Fibroblast of lung (primary cell): ENCODE measurements around the gene KRT8.

ENCODE experiments used
- EZH2 ChIP-seq: IDR thresholded peaks from 2 replicates; pipeline ENCODE4 v1.5.1; 2012; ENCODE audit warnings: low read length, control low read depth, mild to moderate bottlenecking; ENCODE audit errors: missing control alignments
- TF ChIP-seq, protein P1 (sequence below), 2 donors: IDR thresholded peaks in 1 of 2; conservative IDR thresholded peaks in 1 of 2; 1 replicate in 1 of 2; 2 replicates in 1 of 2; pipeline ENCODE4 v1.5.1; 2011 to 2012; ENCODE audit warnings: low read length in 2 of 2, control low read depth in 1 of 2, inconsistent platforms in 1 of 2, low read depth in 1 of 2, mild to moderate bottlenecking in 1 of 2

DNA sequence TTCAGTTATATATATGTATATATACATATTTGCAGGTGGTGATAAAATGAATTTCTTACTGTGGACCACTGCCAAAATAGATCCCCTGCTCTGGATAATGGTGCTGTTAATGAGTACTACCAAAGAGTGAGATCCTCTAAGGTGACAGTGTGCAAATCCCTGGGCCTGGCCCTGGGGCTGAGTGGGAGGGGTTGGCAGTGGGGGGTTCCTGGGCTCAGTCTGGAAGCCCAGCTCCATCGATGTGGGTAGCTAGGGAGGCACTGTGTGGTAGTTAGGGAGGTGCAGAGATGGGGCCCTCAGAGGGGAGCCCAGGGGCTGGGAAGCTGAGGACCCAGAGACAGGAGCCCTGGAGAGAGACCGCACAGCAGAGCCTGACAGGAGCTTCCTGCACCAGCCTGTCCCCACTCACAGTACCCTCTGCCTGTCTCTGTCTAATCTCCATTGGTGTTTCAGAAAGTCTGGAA lies 9.1 kb downstream of the KRT8 start:
- TF ChIP-seq, protein P1, sequence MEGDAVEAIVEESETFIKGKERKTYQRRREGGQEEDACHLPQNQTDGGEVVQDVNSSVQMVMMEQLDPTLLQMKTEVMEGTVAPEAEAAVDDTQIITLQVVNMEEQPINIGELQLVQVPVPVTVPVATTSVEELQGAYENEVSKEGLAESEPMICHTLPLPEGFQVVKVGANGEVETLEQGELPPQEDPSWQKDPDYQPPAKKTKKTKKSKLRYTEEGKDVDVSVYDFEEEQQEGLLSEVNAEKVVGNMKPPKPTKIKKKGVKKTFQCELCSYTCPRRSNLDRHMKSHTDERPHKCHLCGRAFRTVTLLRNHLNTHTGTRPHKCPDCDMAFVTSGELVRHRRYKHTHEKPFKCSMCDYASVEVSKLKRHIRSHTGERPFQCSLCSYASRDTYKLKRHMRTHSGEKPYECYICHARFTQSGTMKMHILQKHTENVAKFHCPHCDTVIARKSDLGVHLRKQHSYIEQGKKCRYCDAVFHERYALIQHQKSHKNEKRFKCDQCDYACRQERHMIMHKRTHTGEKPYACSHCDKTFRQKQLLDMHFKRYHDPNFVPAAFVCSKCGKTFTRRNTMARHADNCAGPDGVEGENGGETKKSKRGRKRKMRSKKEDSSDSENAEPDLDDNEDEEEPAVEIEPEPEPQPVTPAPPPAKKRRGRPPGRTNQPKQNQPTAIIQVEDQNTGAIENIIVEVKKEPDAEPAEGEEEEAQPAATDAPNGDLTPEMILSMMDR (conservative IDR thresholded peaks at IDR 0.05 in 1 of 2, IDR thresholded peaks at IDR 0.05 in 1 of 2; ENCODE audit: low read depth in 1 of 2, low read length in 2 of 2) = no peak
- TF ChIP-seq EZH2 = no peak
